Activated CD8-positive, alpha-beta memory T cell treated with anti-CD3 and anti-CD28 coated beads for 48 hours (primary cell): ENCODE measurements around the gene PPFIA4.
"Not testable (repeated sequence)": the region's sequence is repeated elsewhere in the genome, so short reads cannot be mapped to it uniquely, and the experiment has no call there.

Experiments used
- DNase-seq, 3 experiments: peaks; one replicate each; pipeline ENCODE4 v3.0.0-alpha.2; 2020; ENCODE audit warnings: low read depth in 2 of 3, low spot score in 2 of 3

PPFIA4 gene

GRCh38 chr1:203017061-203017460 lies 9.2 kb upstream of the PPFIA4 start:
- no peak for DNase-seq

DNA sequence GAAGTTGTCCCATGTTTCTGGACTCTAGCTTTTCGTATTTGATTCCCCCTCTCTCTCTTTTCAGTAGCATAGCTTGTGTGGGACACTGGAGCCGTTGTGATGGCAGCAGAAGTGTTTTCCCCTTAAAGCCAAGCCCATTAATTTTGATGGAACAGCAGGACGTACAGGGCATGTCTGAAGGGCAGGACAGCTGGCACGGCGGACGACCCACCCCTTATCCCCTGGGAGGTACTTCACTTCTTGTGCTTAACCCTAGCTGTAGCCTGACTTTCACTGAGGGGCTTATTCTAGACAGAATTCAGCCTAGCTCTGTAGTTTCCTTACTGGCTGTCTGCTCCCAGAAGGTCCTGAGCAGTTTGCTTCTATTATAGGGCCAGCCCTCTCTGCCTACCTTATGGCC lies 8.6 kb upstream of the PPFIA4 start:
- DNase-seq, result no peak

- not testable (repeated sequence) for DNase-seq
These were observed 3.4 kb upstream of the PPFIA4 start for GRCh38 chr1:203022855-203023254.

- DNase-seq, result no peak
These were observed 633 bp upstream of the PPFIA4 start for GRCh38 chr1:203025686-203026030.

- DNase-seq, result no peak
These were observed 674 bp downstream of the PPFIA4 start for GRCh38 chr1:203026666-203027663.

- no peak for DNase-seq
These were observed 1.9 kb downstream of the PPFIA4 start for GRCh38 chr1:203028067-203028783.

DNA sequence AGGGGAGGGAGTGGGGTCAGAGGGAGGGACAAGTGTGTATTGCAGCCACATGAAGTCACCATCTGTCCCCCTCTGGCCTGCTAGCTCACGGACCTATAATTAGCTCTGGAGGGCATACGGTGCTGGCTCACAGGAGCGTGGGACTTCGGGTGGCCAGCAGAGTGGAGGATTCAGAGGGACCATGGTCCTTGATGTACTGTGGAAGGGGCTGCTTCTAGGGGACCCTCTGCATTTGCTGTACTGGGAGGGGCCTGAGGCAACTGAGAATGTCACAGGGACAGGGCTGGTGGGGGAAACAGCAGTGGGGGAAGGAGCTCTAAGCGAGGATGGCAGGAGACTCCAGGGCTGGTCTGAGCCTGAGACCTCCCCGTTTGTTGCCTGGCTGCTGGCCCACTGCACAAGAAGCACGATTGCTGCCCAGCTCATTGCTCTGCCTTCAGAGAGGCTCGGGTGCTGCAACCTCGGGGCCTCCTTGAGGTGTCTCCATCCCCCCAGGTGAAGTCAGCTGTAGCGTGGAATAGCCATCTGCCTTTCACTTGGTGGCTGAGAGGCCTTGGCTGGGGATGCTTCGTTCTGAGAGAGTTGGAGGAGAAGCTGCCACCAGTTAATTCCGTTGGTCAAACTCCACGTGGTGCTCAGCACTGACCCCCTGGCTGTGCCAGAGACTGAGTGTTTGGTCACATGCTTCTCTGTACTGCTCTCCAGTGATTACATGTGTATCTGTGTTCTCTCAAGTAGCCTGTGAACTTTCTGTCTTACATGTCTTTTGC lies 2.7 kb downstream of the PPFIA4 start:
- no peak for DNase-seq

DNA sequence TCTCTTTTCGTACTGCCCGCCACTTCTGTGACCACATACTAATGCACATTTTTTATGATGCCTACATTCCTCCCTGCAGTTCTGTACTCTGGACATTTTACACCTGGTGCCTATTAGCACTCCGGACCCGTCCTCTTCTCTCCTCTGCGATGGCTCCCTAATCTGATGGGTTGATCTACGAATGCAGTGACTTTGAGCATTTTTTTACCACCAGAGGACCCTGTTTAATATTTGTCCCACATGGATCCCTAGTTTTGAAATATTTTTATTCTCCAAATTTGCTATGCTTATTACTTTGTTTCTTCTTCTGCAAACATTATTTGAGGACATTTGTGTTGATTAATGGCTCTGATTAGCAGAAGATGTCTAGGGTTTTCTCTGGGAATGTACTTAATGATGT lies 5.2 kb downstream of the PPFIA4 start:
- DNase-seq, result no peak

DNA sequence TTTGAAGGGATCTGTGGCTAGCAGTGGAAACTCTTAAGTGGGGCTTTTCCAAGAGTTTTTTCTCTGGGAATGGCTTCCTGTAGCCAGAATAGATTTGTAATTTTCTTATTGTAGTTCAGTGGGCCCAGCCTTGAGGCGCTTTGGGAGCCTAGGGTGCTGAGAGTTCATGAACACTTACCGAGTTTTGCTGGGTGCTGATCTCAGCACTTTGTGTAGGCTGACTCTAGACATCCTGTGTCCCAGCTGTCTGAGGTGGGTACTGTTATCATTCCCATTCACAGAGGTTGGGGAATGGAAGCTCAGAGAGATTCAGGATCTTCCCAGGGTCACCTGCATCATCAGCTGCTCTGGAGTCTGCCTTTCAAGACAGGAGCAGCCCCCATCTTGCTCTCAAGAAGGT lies 7.0 kb downstream of the PPFIA4 start:
- DNase-seq, result no peak

DNA sequence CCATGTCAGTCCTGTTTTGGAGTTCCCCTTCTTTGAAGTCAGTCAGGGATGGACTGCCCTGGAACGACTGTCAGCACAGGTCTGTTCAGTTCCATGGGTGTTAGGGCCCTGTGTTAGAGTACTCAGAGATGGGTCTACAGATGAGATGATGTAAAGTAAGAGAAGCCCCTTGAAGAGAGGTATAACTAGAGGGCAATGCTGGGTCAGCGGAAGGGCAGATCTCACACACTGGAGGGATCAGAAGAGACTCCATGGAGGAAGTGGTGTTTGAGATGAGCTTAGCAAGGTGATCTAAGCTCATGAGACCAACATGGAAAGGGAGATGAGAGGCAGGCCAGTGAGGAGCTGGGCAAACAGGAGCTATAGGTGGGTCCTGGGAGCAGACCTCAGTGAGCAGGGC lies 7.6 kb downstream of the PPFIA4 start:
- DNase-seq, result no peak

DNA sequence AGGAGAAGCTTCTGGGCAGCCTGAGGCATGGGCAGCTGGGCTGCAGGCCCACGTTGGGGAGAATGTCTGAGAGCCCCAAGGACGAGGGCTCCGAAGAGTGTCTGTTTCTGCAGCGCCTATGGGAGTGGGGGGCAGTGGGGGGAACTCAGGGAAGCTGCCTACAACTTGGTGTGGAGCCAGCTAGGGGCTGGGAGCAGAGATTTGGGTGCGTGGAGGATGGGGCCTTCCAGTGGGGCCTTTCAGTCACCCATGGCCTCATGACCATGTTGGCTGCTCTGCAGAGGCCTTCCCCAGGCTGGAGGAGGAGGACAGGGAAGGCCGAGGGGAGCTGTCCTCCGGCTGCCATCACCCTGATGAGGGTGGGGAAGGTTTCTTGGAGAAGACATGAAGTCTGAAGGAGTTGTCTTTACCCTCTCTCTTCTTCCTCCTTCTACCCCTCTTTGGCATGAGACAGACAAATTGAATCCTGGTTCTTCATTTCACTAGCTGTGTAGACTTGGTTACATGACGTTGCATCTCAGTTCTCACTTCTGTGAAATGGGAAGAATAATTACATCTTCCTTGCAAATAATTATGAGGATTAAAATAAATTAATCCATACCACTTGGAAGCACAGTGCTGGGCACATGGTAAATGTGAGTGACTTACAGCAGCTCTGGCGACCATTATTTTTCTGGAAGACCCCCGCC lies 8.3 kb downstream of the PPFIA4 start:
- DNase-seq, result no peak

GRCh38 chr1:203035111-203036000 lies 9.1 kb downstream of the PPFIA4 start:
- no peak for DNase-seq

GRCh38 chr1:203036135-203036534 lies 9.8 kb downstream of the PPFIA4 start:
- no peak for DNase-seq

DNA sequence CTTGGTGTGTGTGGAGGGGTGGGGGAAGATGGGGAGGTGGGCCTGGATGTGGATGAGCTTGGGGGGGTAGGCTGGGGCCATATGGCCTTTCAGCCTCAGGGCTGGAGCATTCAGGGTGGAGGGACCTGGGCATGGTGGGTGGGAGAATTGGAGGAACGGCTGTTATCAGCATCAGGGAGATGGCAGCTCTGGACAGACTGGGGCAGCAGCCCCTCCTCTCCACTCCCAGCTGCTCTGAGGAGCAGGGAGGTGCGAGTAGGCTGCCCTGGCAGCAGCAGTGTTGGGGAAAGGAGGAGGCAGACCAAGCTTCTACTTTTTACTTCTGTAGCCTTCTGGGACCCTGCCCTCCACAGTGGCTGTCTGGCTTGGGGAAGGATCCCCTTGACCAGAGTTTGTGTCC lies 10.2 kb downstream of the PPFIA4 start:
- no peak for DNase-seq

- no peak for DNase-seq
These were observed 11.4 kb downstream of the PPFIA4 start for GRCh38 chr1:203037509-203038190.

- DNase-seq, result no peak
These were observed 12.0 kb downstream of the PPFIA4 start for GRCh38 chr1:203038217-203038741.

DNA sequence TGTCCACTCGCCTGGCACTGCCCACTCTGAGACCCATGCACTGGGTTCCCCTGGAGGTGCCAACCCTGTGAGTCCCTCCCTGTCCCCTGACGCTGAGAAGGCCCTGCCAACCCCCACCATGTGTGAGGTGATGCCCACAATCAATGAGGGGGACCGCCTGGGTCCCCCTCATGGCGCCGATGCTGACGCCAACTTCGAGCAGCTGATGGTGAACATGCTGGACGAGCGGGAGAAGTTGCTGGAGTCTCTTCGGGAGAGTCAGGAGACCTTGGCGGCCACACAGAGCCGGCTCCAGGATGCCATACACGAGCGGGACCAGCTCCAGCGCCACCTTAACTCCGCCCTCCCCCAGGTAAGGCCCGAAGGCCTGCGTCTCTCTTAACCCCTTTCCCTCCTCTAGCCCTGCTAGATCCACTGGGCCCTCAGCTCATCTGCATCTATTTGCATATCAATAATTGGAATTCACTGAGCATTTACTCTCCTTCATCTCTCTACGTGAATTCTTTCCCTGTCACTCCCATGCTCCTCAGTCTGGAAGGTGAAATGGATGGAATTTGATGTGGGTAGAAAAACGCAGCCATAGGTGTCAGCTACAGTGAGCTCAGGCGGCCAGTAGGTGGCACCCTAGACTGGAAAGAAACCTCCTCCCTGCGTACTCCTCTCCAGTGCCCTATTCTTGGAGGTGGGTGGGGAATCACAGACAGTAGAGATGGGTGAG lies 12.8 kb downstream of the PPFIA4 start:
- DNase-seq, result peak in 2 of 3 experiments; percentile 18 to 33
